NB4 (cell line): Measurements from ENCODE around the gene RFX6.

Source experiments
- POLR2A ChIP-seq: IDR thresholded peaks from 2 replicates; pipeline ENCODE4 v1.6.1; 2011; ENCODE audit warnings: mild to moderate bottlenecking; ENCODE audit not compliant: insufficient read length; ENCODE audit errors: extremely low read depth
- TF ChIP-seq, protein P1 (sequence below): IDR thresholded peaks from one replicate; pipeline ENCODE4 v1.5.1; 2012; ENCODE audit warnings: low read depth, low read length

DNA sequence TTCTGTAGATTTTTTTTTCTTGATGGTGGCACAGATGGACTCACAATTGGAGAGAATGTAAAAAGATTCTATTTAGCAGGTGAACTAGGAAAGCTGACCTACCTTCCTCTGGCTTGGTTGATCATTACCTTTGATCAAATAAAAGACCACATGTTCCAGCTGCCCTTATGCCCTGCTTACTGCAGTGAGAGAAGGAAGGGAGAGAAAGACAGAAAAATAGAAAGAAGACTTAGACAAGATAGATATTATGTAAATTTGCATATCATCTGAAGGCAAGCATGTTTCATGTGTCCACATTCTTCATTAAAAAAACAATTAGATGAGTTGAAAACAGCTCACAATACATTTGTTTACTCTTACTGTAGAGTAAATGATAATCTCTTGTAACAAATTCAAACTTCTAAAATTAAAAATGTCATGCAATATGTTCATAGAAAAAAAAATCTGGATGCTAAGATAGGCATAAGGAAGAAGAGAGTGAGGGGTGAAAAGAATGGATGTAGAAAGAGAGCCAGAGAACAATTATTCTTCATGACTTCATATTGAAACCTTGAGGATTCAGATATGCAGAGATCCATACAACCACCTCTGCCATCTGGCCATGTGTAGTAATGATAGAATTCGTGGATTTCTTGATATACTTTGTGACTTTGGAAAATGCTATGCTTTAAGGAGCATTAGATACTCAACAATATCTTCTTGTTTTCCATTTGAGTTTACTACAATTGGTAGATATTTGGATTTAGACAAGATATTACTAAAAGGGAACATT lies 71.7 kb downstream of the RFX6 start:
- TF ChIP-seq, protein P1, sequence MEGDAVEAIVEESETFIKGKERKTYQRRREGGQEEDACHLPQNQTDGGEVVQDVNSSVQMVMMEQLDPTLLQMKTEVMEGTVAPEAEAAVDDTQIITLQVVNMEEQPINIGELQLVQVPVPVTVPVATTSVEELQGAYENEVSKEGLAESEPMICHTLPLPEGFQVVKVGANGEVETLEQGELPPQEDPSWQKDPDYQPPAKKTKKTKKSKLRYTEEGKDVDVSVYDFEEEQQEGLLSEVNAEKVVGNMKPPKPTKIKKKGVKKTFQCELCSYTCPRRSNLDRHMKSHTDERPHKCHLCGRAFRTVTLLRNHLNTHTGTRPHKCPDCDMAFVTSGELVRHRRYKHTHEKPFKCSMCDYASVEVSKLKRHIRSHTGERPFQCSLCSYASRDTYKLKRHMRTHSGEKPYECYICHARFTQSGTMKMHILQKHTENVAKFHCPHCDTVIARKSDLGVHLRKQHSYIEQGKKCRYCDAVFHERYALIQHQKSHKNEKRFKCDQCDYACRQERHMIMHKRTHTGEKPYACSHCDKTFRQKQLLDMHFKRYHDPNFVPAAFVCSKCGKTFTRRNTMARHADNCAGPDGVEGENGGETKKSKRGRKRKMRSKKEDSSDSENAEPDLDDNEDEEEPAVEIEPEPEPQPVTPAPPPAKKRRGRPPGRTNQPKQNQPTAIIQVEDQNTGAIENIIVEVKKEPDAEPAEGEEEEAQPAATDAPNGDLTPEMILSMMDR, result no peak
- TF ChIP-seq POLR2A, result no peak
